GM19468 (cell line): ENCODE data around the gene CNTNAP5.

Experiments used
- ATAC-seq: cut with Tn5 transposase; IDR thresholded peaks from one replicate; pipeline ENCODE4 v1.9.1; 2021; ENCODE audit warnings: mild to moderate bottlenecking, moderate library complexity, moderate number of reproducible peaks; ENCODE audit not compliant: unreplicated experiment; ENCODE audit errors: extremely low read depth

Gene CNTNAP5

DNA sequence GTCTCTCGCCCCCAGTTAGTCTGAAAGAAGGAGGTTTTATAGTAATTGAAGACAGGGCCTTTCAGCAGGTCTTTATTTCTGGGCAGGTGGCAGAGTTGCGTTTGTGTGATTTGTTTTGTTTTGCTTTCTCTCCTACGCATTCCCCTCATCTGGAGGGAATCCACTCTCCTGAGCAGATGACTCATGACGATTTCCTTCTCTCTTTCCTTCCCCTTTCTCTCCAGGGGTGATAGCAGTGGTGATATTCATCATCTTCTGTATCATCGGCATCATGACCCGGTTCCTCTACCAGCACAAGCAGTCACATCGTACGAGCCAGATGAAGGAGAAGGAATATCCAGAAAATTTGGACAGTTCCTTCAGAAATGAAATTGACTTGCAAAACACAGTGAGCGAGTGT lies 888.8 kb downstream of the CNTNAP5 start:
- no peak for ATAC-seq

DNA sequence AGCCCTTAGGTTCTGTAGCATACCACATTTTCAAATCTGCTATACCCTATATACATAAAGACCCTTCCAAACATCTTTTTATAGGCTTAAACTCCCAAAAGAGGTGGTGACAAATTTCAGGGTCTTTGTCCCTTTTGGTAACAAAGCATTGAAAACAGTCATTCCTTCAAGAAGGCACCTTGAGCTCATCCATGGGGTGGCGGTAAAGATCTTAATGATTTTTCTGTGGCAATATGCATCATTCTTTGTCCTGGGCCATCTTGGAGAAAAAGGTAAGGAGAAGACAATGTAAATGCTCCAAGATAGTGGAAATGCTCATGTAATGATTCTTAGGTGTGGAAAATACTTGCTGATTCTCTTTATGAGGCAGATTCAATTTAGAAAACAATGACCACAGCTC lies 890.5 kb downstream of the CNTNAP5 start:
- ATAC-seq: no peak

DNA sequence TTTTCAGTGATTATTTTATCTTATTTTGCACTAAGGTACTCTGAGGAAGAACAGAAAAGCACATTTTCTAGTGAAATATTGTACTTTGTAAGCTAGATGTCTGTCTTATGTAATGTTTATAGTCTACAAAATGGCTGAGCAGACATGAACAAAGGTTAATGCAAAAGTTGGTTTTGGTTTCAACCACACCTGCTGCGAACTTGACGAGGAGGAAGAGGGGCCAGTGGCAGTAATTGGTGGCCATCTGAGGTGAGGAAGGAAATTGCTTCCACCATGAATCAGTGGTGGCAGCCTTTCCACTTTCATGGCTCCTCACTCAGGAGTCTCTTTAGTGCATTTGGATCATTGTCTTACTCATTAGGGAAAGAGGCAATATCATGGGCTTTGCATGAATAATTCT lies 894.2 kb downstream of the CNTNAP5 start:
- no peak for ATAC-seq

DNA sequence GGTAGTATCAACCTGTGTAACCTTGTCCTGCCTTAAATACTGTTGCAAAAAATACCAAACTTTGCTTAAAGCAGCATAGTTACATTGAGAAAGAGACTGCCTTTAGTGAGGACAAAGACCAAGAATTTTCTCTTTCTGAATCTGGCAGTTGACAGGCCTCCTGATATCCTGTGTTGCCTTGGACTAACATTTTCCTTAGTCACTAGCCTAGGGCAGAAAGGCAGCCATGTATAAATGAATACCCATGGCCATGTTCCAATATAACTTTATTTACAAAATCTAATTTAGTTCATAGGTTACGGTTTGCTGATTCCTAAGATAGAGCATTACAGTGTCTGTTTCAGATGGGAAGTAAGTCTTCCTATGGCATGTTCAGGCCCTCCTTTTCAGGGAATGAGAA lies 895.4 kb downstream of the CNTNAP5 start:
- ATAC-seq: no peak

DNA sequence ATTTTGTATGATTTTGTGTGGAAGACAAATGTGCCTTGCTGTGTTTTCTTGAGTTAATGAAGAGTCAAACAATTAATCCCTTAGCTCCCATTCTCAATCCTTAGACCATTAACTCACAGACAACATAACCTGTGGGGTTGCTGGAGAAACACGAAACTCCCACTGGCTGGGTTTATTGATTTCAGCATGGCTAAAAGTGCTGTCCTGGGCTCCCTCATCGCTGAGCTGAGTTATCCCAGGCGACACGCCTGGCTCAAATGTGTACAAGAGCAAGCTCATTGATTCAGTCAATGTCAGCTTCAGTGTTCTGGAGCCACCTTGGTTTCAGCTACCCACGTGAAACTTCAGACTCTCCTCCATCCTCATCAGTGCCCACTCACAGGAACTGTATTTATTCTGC lies 896.1 kb downstream of the CNTNAP5 start:
- no peak for ATAC-seq

DNA sequence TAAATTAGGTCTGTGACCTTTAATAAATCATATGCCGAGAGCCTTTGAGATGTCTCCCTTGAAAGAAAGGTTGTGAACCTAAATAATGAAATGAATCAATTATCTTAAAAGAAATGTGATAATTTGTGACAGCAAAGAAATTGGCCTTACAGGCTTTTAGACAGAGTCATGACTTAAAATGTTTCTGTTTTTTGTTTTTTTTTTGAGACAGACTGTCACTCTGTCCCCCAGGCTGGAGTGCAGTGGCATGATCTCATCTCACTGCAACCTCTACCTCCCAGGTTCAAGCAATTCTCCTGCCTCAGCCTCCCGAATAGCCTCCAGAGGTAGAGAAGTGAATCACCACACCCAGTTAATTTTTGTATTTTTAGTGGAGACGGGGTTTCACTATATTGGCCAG lies 898.0 kb downstream of the CNTNAP5 start:
- ATAC-seq: no peak

DNA sequence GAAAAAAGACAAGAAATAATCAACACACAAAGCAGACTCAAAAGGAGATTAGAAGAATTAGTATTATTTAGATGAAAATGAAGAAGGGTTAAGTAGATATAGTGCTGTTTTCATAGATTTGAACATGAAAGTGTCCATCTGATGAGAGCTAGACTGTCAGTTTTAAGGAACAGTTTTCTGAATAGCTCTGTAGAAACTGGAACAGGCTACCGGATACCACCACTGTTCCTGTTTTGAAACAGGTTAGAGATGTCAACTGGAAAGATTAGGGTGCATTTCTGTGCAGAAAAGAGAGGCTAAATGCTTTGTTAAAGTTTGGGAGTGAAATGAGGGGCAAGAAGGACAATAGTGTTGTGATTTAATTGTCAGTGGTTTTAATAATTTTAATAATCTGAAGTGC lies 908.8 kb downstream of the CNTNAP5 start:
- ATAC-seq: no peak

DNA sequence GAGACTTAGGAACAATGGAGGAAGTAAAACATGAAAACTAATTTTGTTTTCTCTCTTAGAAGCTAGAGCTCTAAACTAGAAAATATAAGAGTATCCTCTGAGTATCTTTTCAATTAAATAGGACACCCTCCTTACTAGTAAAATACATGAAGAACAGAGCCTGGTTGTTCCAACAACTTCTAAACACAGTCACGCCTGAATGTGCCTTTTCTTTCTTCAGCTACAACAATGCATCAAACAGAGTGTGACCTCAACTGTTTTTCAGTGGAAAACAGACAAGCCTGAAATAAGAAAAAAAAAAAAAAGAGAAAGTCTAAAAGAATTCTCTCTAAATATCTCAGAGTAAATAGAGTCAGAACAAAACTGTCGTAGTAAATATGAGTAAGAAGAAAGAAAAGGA lies 928.8 kb downstream of the CNTNAP5 start:
- ATAC-seq: no peak

DNA sequence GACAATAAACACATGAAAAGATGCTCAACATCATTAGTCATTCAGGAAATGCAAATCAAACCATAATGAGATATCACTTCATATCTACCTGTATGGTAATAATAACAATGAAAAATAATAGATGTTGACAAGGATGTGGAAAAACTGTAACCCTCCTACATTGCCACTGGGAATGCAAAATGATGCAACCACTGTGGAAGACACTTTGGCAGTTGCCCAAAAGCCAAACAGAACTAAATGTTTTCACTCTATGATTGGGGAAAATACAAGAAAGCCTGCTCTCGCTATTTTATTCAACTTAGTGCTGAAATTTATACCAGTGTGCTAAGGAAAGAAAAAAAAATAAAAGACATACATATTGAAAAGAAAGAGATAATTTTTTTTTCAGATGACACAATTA lies 934.5 kb downstream of the CNTNAP5 start:
- ATAC-seq: no peak

DNA sequence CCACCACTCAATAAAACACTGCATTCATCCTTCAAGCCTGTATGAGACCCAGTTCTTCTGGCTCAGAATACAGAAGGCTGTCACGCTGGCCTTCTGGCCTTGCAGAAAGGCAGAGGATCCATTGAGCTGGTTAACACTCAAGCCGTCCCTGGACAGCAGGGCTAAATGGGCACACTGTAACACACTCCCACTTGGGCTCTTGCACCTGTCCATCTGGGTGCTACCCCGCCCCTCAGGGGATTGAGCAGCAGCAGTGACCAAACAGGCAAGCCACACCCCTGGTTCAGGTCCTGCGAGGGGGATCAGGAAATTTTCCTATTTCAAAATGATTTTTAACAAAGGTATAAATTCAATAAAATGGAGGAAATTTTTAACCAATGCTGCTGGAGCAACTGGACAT lies 936.0 kb downstream of the CNTNAP5 start:
- no peak for ATAC-seq
